ENCODE measurements around the gene MRPS22.

- no peak for TF ChIP-seq POLR2A (IDR thresholded peaks at IDR 0.05)
- TF ChIP-seq, protein P1, sequence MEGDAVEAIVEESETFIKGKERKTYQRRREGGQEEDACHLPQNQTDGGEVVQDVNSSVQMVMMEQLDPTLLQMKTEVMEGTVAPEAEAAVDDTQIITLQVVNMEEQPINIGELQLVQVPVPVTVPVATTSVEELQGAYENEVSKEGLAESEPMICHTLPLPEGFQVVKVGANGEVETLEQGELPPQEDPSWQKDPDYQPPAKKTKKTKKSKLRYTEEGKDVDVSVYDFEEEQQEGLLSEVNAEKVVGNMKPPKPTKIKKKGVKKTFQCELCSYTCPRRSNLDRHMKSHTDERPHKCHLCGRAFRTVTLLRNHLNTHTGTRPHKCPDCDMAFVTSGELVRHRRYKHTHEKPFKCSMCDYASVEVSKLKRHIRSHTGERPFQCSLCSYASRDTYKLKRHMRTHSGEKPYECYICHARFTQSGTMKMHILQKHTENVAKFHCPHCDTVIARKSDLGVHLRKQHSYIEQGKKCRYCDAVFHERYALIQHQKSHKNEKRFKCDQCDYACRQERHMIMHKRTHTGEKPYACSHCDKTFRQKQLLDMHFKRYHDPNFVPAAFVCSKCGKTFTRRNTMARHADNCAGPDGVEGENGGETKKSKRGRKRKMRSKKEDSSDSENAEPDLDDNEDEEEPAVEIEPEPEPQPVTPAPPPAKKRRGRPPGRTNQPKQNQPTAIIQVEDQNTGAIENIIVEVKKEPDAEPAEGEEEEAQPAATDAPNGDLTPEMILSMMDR (IDR thresholded peaks at IDR 0.05): no peak
Observed at GRCh38 chr3:139317660-139318430, 26.0 kb upstream of the MRPS22 start.
